Caco-2 (cell line): ENCODE data around the gene ZNF688. TPM values are rescaled to one million over a fixed set of nuclear protein-coding genes. Genes with fewer than 3 reads are reported as not detected.

ENCODE experiments used
- BruUV-seq: library from RNA; stranded (reverse); fragments of 400-500 nt; replicated peaks from 2 replicates; lab custom pipeline; 2021; lab: Mats Ljungman, UMichigan
- CTCF ChIA-PET: fragments of 300-600 bp; sonication (Branson Sonifier 250); formaldehyde crosslinking; loops from one replicate; lab custom pipeline; 2022; ENCODE audit warnings: antibody characterized with exemption; lab: Charles Lee
- POLR2A ChIA-PET: fragments of 300-600 bp; sonication (Branson Sonifier 250); formaldehyde crosslinking; loops from one replicate; lab custom pipeline; 2022; ENCODE audit warnings: antibody characterized with exemption; lab: Charles Lee
- DNase-seq, 2 experiments: peaks; one replicate each; pipeline versions ENCODE4 v3.0.0 to v3.0.0-alpha.2; 2020 to 2022
- H3K27me3 ChIP-seq: replicated peaks from 2 replicates; pipeline ENCODE4 v1.6.0; 2011; ENCODE audit warnings: low read length; ENCODE audit not compliant: control insufficient read depth, insufficient read depth
- H3K36me3 ChIP-seq: 2 replicates; pipeline ENCODE4 v1.5.1; 2011; ENCODE audit warnings: low read length; ENCODE audit not compliant: control insufficient read depth, insufficient read depth
- H3K4me1 ChIP-seq: fragments of 250-450 bp; sonication (Bioruptor Pico); 2 replicates; pipeline ENCODE4 v1.5.1; 2020; ENCODE audit warnings: mild to moderate bottlenecking
- H3K4me3 ChIP-seq: 2 replicates; pipeline ENCODE4 v1.5.1; 2011; ENCODE audit warnings: low read depth, mild to moderate bottlenecking, control low read depth, low read length
- H3K9me3 ChIP-seq: fragments of 250-450 bp; sonication (Bioruptor Pico); 2 replicates; pipeline ENCODE4 v1.5.1; 2020; ENCODE audit warnings: mild to moderate bottlenecking, moderate library complexity
- H3K27ac Mint-ChIP-seq: one replicate; pipeline ENCODE4 v1.8.0; 2022; ENCODE audit warnings: mixed read lengths; ENCODE audit not compliant: unreplicated experiment
- H3K27me3 Mint-ChIP-seq: one replicate; pipeline ENCODE4 v1.8.0; 2022; ENCODE audit warnings: mixed read lengths; ENCODE audit not compliant: insufficient read depth, unreplicated experiment
- H3K36me3 Mint-ChIP-seq: one replicate; pipeline ENCODE4 v1.8.0; 2022; ENCODE audit warnings: mild to moderate bottlenecking, mixed read lengths; ENCODE audit not compliant: insufficient read depth, unreplicated experiment
- H3K4me1 Mint-ChIP-seq: one replicate; pipeline ENCODE4 v1.8.0; 2022; ENCODE audit warnings: low read depth, mixed read lengths; ENCODE audit not compliant: unreplicated experiment
- H3K4me3 Mint-ChIP-seq: one replicate; pipeline ENCODE4 v1.8.0; 2022; ENCODE audit warnings: mild to moderate bottlenecking, moderate library complexity, mixed read lengths; ENCODE audit not compliant: unreplicated experiment
- H3K9me3 Mint-ChIP-seq: one replicate; pipeline ENCODE4 v1.8.0; 2022; ENCODE audit warnings: mixed read lengths; ENCODE audit not compliant: unreplicated experiment
- CTCF ChIP-seq, 2 experiments: fragments of 200-600 bp in 1 of 2; IDR thresholded peaks; 1 replicate in 1 of 2; 2 replicates in 1 of 2; pipeline versions ENCODE4 v1.5.1 to v1.8.0; 2011 to 2022; ENCODE audit warnings: antibody characterized with exemption in 1 of 2, control low read depth in 1 of 2, inconsistent platforms in 1 of 2, low read depth in 1 of 2, low read length in 1 of 2, mild to moderate bottlenecking in 1 of 2, moderate library complexity in 1 of 2; ENCODE audit not compliant: insufficient read depth in 1 of 2, severe bottlenecking in 1 of 2, unreplicated experiment in 1 of 2
- intact Hi-C: fragments of 100-400 bp; cut with micrococcal nuclease; formaldehyde crosslinking; loops from one replicate; pipeline ENCODE4 v1.10.0; 2022; ENCODE audit not compliant: unreplicated experiment
- total RNA-seq: library from RNA; stranded (reverse); gene quantifications from 2 replicates; pipeline ENCODE4 v1.2.3, GENCODE V29; 2022

ZNF688 gene
- total RNA-seq, 1 experiment from 2014 or later, result 6.2 TPM

DNA sequence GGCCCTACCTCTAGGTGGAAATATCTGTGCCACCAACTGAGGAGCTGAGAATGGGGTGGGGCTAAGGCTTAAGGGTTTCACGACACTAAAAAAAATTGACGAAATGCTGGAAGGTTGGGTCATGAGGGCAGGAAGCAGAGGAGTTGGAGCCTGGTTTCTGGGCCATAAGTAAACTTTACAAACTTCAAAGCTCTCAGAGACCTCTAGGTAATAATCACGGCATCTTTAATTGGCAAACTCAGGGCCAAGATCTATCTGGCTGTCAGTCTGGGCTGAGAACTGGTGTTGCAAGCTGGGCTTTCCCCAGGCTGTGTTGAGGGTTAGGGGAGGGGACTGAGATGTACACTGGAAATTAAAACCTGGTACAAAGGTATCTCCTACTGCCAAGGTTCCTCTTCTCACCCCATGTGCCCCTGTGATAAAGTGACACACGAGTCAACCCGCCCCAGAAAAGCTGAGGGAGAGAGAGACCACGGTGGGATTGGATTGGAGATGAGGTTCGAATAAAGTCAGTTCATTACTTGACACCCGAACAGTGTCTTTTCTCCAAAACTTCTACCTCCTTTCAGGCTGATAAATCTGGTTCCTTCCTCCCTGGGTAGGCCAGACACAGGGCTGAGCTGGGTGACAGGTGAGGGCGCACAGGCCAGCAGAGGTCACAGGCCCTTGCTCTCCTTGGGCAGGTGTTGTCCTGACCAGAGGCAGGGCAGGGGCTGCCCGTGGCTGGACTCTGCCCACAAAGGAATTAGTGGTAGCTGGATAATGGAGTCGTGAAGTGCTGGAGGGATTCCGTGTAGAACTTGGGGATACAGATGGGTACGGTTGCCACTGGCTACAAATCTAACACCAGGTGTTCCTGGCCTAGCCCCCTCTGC is 41.1 kb downstream of the ZNF688 start:
- Mint-ChIP-seq H3K4me1 (peaks cover 6% of the 10 kb centered on the region), H3K36me3 (peaks cover 29% of the 10 kb centered on the region), H3K4me3 (no peak overlapping the region), H3K27ac (no peak overlapping the region), H3K9me3 (no peaks in the 10 kb centered on the region), H3K27me3 (no peaks in the 10 kb centered on the region)
- no peak for TF ChIP-seq CTCF (IDR thresholded peaks at IDR 0.05; ENCODE audit: insufficient read depth in 1 of 2, low read depth in 1 of 2, low read length in 1 of 2, severe bottlenecking in 1 of 2, unreplicated experiment in 1 of 2)
- ChIA-PET CTCF (no interaction called here), POLR2A (interaction anchor here (0.6 kb wide), 1 partner anchor 85 kb away, joined by 6 read pairs; no protein-coding TSS in a partner anchor)
- BruUV-seq, result no TSS peak
- H3K4me1 ChIP-seq, result peaks cover 15% of the 10 kb centered on the region
- no peak overlapping the region for H3K4me3 ChIP-seq
- no peaks in the 10 kb centered on the region for H3K27me3 ChIP-seq
- H3K36me3 ChIP-seq, result no peaks in the 10 kb centered on the region; the same call in 1 of the 2 replicates
- no peak for DNase-seq
- intact Hi-C loops, result no loop called here
- no peaks in the 10 kb centered on the region for H3K9me3 ChIP-seq

DNA sequence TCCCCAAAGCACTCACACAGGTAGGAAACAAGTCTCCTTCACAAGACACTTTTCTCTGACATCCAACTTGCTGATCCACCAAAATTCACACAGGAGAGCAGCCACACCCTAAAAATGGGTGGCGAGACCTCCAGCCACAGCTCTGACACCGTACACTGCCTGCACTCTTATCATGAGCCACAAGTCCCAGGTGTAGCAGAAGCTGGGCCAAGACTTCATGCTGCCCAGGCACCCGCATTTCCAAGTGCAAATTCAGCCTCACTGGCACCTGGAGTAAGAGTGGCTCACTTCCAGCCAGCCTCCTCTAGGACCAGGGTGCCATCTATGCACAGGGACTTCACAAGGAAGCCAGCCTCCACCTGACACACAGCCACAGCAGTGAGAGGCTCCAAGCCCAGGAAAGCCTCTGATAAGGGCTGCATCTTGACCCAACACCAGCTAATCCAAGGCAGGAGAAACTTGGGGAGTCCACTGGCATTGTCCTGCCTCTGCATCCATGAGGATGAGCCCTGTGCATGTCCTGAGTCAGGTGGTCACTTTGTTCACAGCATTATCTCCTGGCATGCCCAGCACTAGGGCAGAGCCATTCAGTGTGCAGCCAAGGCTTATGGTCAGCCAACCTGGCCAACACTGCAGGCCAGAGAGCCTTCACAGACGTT is 42.6 kb downstream of the ZNF688 start:
- Mint-ChIP-seq H3K36me3 (peaks cover 33% of the 10 kb centered on the region), H3K4me1 (peaks cover 6% of the 10 kb centered on the region), H3K27ac (peak overlapping the region; percentile 75), H3K9me3 (no peaks in the 10 kb centered on the region), H3K27me3 (no peaks in the 10 kb centered on the region), H3K4me3 (peak overlapping the region; percentile 35)
- BruUV-seq, result no TSS peak
- H3K4me1 ChIP-seq, result peaks cover 15% of the 10 kb centered on the region
- intact Hi-C loops, result loop anchor here (5.0 to 10.0 kb wide), 2 partner anchors 126 to 168 kb away; partner anchors contain the start of genes FBRS, PRR14 and SRCAP
- no peaks in the 10 kb centered on the region for H3K27me3 ChIP-seq
- DNase-seq, result no peak
- no peak for TF ChIP-seq CTCF (IDR thresholded peaks at IDR 0.05; ENCODE audit: insufficient read depth in 1 of 2, low read depth in 1 of 2, low read length in 1 of 2, severe bottlenecking in 1 of 2, unreplicated experiment in 1 of 2)
- no peaks in the 10 kb centered on the region for H3K9me3 ChIP-seq
- no peaks in the 10 kb centered on the region; the same call in none of the 2 replicates for H3K36me3 ChIP-seq
- no peak overlapping the region for H3K4me3 ChIP-seq
- ChIA-PET POLR2A (interaction anchor here (0.6 kb wide), 1 partner anchor 84 kb away, joined by 5 read pairs; no protein-coding TSS in a partner anchor), CTCF (interaction anchor here (1.0 kb wide), 1 partner anchor 99 kb away, joined by 5 read pairs; the partner anchor contains the start of gene DCTPP1)
